GM12872 (cell line): Measurements from ENCODE around the gene PLEKHH2.

ENCODE experiments used
- CTCF ChIP-seq: IDR thresholded peaks from 3 replicates; pipeline ENCODE4 v1.5.1; 2011; ENCODE audit warnings: low read depth, mild to moderate bottlenecking, low read length, moderate library complexity; ENCODE audit not compliant: insufficient read depth

The PLEKHH2 gene

GRCh38 chr2:43653506-43653905, 16.4 kb downstream of the PLEKHH2 start:
- no peak for TF ChIP-seq CTCF

- TF ChIP-seq CTCF = no peak
These were observed 20.2 kb downstream of the PLEKHH2 start for GRCh38 chr2:43657241-43657640.

GRCh38 chr2:43675646-43676321, 38.7 kb downstream of the PLEKHH2 start:
- no peak for TF ChIP-seq CTCF

GRCh38 chr2:43676322-43677050, 39.4 kb downstream of the PLEKHH2 start, which contains the start of gene C1GALT1C1L:
C1GALT1C1L (minus strand) TSS chr2:43676429; CDS start chr2:43676322, 107 bp downstream.
- no peak for TF ChIP-seq CTCF

- TF ChIP-seq CTCF = no peak
These were observed 48.3 kb downstream of the PLEKHH2 start for GRCh38 chr2:43685357-43685756.

GRCh38 chr2:43689999-43690398, 52.9 kb downstream of the PLEKHH2 start:
- TF ChIP-seq CTCF = no peak

- no peak for TF ChIP-seq CTCF
These were observed 55.5 kb downstream of the PLEKHH2 start for GRCh38 chr2:43692428-43692994.
